ENCODE results near the gene G6PD. TPM values are rescaled to one million over a fixed set of nuclear protein-coding genes. Genes with fewer than 3 reads are reported as not detected.

The G6PD gene
- total and polyA plus RNA-seq, 2 of the 4 experiments (the other 2 are of a cell fraction): 77.1 to 213 TPM

DNA sequence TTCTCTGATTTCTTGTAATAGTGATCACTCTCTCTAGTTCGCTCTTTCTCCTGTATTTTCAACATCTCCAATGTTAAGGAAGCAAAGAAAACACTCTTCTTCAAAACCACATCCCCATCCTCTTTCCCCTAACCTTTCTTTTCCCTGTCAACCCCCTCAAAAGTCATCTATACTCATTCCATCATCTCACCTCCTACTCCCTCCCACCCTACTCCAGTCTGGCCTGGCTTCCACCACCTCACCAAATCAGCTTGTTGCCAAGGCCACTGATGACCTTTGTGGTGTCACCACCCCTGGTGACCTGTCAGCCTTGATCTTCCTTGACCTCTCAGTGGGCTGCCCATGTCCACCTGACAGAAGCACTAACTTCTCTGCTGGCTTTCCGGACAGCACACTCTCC is 32.9 kb downstream of the G6PD start:
- 50% methylated on average over 1 of the region's 2 CpGs; no CpG with 5 or more reads in 1 of the 2 experiments for WGBS, 2 experiments (ENCODE audit: extremely low coverage in 2 of 2, insufficient read length in 1 of 2)
- ChIA-PET POLR2A (ENCODE audit: unreplicated experiment) (no interaction called here), CTCF (no interaction called here)

More for the DNA sequence above, 32.9 kb downstream of the G6PD start:
- Histone ChIP-seq H4K91ac (ENCODE audit: insufficient read depth, low read depth, low read length) (no peak overlapping the region), H4K20me1 (ENCODE audit: insufficient read depth, low read length) (no peaks in the 10 kb centered on the region), H2BK15ac (ENCODE audit: low read depth, low read length) (no peak overlapping the region), H2BK5ac (ENCODE audit: low read depth, low read length, poor library complexity, severe bottlenecking) (no peak overlapping the region), H3K9me3 (ENCODE audit: control insufficient read depth, insufficient read depth, low read length) (peaks cover 3% of the 10 kb centered on the region; the same call in 1 of the 2 replicates), H3K9ac (ENCODE audit: low read depth, low read length) (no peak overlapping the region), H3K18ac (ENCODE audit: low read depth, low read length) (no peak overlapping the region), H2AFZ (replicated peaks; ENCODE audit: low read length, poor library complexity) (no peak overlapping the region), H4K5ac (ENCODE audit: low read depth, low read length) (no peak overlapping the region), H3K14ac (replicated peaks; ENCODE audit: low read depth, low read length) (no peak overlapping the region), H3K9me1 (ENCODE audit: insufficient read depth, low read length) (peaks cover 3% of the 10 kb centered on the region), H3K4me3 (ENCODE audit: insufficient read depth, low read depth, low read length) (no peak overlapping the region), H3K27ac (ENCODE audit: insufficient read depth, low read length) (no peak overlapping the region), H3K27me3 (ENCODE audit: control insufficient read depth, insufficient read depth, low read length) (no peaks in the 10 kb centered on the region), H4K8ac (ENCODE audit: low read depth in 2 of 2, low read length in 2 of 2) (no peak overlapping the region), H2AK9ac (replicated peaks; ENCODE audit: low read depth, low read length, poor library complexity) (no peak overlapping the region), H3K79me1 (ENCODE audit: low read depth in 1 of 2, low read length in 2 of 2) (peaks cover 8 to 12% of the 10 kb centered on the region in 2 experiments; a peak in 2 of 4 replicates), H3K23ac (ENCODE audit: low read depth, low read length) (no peak overlapping the region), H3K4me1 (ENCODE audit: control insufficient read depth, insufficient read depth, low read length) (peaks cover 8% of the 10 kb centered on the region; the same call in 1 of the 2 replicates), H3K4me2 (ENCODE audit: low read depth, low read length) (no peak overlapping the region), H3K36me3 (ENCODE audit: control insufficient read depth, insufficient read depth, low read length) (peaks cover 2% of the 10 kb centered on the region; the same call in 1 of the 2 replicates), H2BK20ac (ENCODE audit: low read depth, low read length) (no peak overlapping the region), H3K4ac (ENCODE audit: low read depth, low read length) (no peak overlapping the region), H3K56ac (ENCODE audit: extremely low read depth, insufficient read depth, low read length) (no peak overlapping the region), H2BK120ac (ENCODE audit: low read depth, low read length) (no peak overlapping the region), H2AK5ac (ENCODE audit: low read depth, low read length) (no peak overlapping the region; the same call in 1 of the 2 replicates)
- no peak for ATAC-seq (ENCODE audit: low read depth)
- no peak for TF ChIP-seq NFE2L2 (IDR thresholded peaks at IDR 0.05; ENCODE audit: low read depth, low read length)
- TF ChIP-seq, protein P1, sequence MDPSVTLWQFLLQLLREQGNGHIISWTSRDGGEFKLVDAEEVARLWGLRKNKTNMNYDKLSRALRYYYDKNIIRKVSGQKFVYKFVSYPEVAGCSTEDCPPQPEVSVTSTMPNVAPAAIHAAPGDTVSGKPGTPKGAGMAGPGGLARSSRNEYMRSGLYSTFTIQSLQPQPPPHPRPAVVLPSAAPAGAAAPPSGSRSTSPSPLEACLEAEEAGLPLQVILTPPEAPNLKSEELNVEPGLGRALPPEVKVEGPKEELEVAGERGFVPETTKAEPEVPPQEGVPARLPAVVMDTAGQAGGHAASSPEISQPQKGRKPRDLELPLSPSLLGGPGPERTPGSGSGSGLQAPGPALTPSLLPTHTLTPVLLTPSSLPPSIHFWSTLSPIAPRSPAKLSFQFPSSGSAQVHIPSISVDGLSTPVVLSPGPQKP (IDR thresholded peaks at IDR 0.05; ENCODE audit: borderline replicate concordance, low read depth, low read length): no peak
- no peak for TF ChIP-seq CEBPB (IDR thresholded peaks at IDR 0.05; ENCODE audit: low read depth, low read length)
- no peak for TF ChIP-seq RCOR1 (IDR thresholded peaks at IDR 0.05; ENCODE audit: insufficient replicate concordance, low read length)
- no peak for TF ChIP-seq RFX5 (IDR thresholded peaks at IDR 0.05; ENCODE audit: low read depth, low read length)
- TF ChIP-seq, protein P2, sequence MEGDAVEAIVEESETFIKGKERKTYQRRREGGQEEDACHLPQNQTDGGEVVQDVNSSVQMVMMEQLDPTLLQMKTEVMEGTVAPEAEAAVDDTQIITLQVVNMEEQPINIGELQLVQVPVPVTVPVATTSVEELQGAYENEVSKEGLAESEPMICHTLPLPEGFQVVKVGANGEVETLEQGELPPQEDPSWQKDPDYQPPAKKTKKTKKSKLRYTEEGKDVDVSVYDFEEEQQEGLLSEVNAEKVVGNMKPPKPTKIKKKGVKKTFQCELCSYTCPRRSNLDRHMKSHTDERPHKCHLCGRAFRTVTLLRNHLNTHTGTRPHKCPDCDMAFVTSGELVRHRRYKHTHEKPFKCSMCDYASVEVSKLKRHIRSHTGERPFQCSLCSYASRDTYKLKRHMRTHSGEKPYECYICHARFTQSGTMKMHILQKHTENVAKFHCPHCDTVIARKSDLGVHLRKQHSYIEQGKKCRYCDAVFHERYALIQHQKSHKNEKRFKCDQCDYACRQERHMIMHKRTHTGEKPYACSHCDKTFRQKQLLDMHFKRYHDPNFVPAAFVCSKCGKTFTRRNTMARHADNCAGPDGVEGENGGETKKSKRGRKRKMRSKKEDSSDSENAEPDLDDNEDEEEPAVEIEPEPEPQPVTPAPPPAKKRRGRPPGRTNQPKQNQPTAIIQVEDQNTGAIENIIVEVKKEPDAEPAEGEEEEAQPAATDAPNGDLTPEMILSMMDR (conservative IDR thresholded peaks at IDR 0.05; ENCODE audit: low read depth, low read length): no peak
- TF ChIP-seq, protein P3, sequence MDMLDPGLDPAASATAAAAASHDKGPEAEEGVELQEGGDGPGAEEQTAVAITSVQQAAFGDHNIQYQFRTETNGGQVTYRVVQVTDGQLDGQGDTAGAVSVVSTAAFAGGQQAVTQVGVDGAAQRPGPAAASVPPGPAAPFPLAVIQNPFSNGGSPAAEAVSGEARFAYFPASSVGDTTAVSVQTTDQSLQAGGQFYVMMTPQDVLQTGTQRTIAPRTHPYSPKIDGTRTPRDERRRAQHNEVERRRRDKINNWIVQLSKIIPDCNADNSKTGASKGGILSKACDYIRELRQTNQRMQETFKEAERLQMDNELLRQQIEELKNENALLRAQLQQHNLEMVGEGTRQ (IDR thresholded peaks at IDR 0.05; ENCODE audit: low read depth, low read length): no peak
- no peak for TF ChIP-seq FOS (IDR thresholded peaks at IDR 0.05; ENCODE audit: low read depth, low read length)
- TF ChIP-seq MXI1 (IDR thresholded peaks at IDR 0.05; ENCODE audit: borderline replicate concordance, low read depth, low read length): no peak
- dilution Hi-C loops (cut with HindIII; ENCODE audit: low sequenced_read_pairs, unreplicated experiment): no loop called here
- no peak for DNase-seq
- no TSS peak for BruUV-seq (replicated peaks)
- intact Hi-C loops (cut with micrococcal nuclease): no loop called here
- in situ Hi-C loops (cut with MboI; ENCODE audit: low sequenced_read_pairs): no loop called here
